DOHH2 (cell line): ENCODE measurements around the gene ANP32B.

Source experiments
- EZH2phosphoT487 ChIP-seq: fragments of 200-600 bp; sonication (generic); IDR thresholded peaks from 2 replicates; pipeline ENCODE4 v1.6.1; 2017; ENCODE audit warnings: borderline replicate concordance, mild to moderate bottlenecking, antibody characterized with exemption, low read length, moderate library complexity, mixed read lengths
- TF ChIP-seq, protein P1 (sequence below): fragments of 200-600 bp; sonication (generic); IDR thresholded peaks from one replicate; pipeline ENCODE4 v1.5.1; 2014; ENCODE audit warnings: antibody characterized with exemption, mild to moderate bottlenecking, low read depth, low read length; ENCODE audit not compliant: poor library complexity, severe bottlenecking

DNA sequence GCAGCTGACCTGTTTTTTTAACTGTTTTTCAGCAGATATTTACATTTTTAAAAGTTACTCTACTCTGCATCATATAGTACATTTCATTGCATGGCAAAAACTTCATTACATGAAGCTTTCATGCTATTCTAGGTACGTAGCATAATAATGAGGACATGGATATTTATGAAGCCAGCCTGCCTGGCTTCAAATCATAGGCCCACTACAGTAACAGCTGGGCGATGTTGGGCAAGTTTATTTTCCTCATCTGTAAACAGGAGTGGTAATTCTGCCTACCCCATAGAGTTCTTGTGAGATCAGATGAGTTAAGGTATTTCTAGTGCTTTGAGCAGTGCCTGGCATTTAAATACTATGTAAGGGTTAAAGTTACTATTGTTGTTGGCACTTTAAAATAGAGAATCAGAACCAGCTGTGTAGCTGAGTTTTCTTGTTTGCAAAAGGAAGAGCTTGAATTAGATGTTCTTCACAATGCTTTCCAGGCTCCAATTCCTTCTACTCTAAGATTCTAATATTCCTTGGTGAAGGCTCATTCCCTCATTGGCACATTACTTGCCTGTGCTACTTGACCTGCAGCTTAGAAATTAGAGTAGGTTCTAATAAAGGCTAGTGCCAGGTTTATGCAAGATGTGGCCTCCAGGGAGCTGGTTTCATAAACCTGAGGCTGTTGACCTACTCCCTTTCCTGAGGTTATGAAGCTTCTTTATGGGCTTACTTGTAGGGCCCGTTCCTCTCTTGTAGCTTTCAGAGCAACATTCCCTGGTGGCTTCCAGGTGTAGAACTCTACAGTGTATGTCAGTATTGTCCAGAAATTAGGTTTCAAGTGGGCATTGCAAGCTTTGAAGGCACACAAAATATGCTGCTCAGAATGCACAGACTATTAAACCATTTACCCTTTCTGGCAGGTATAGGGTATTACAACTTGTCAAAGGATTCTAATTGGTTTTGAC is 14.5 kb downstream of the ANP32B start:
- TF ChIP-seq, protein P1, sequence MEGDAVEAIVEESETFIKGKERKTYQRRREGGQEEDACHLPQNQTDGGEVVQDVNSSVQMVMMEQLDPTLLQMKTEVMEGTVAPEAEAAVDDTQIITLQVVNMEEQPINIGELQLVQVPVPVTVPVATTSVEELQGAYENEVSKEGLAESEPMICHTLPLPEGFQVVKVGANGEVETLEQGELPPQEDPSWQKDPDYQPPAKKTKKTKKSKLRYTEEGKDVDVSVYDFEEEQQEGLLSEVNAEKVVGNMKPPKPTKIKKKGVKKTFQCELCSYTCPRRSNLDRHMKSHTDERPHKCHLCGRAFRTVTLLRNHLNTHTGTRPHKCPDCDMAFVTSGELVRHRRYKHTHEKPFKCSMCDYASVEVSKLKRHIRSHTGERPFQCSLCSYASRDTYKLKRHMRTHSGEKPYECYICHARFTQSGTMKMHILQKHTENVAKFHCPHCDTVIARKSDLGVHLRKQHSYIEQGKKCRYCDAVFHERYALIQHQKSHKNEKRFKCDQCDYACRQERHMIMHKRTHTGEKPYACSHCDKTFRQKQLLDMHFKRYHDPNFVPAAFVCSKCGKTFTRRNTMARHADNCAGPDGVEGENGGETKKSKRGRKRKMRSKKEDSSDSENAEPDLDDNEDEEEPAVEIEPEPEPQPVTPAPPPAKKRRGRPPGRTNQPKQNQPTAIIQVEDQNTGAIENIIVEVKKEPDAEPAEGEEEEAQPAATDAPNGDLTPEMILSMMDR, result no peak
- no peak for TF ChIP-seq EZH2phosphoT487
